Erythroblast (primary cell): ENCODE results near the gene PLEKHA5.

Experiments
- GATA1 ChIP-seq: IDR thresholded peaks from 2 replicates; pipeline ENCODE4 v1.6.1; 2011; ENCODE audit warnings: low read depth, mild to moderate bottlenecking, control low read depth, low read length, moderate library complexity
- POLR2A ChIP-seq: IDR thresholded peaks from 2 replicates; pipeline ENCODE4 v1.6.1; 2011; ENCODE audit warnings: mild to moderate bottlenecking, low read length

- no peak for TF ChIP-seq POLR2A
- no peak for TF ChIP-seq GATA1
Observed at GRCh38 chr12:19246933-19247332, 117.4 kb downstream of the PLEKHA5 start.
